ENCODE results near the gene ABHD17A. TPM values are rescaled to one million over a fixed set of nuclear protein-coding genes. Genes with fewer than 3 reads are reported as not detected.

Gene ABHD17A
- total RNA-seq, 1 experiment from 2014 or later, result 47.5 TPM

DNA sequence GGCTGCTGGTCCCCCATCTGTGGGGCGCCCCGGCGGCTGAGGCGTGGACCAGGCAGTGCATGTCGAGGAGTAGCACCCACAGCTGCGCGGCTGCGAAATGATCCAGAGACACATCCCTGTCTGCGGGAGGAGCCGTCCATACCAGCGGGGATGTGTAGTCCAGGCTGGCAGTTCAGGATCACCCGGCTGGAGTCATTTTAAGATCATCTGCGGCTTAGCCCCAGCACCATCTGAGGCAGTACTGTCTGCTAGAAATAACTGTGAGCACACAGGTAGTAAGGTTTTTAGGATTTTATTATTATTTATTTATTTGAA is 23.0 kb upstream of the ABHD17A start:
- H4K91ac ChIP-seq (ENCODE audit: insufficient read length, low read depth, low read length), result no peak overlapping the region
- Mint-ChIP-seq H3K4me3 (no peak overlapping the region), H3K36me3 (ENCODE audit: insufficient read depth in 1 of 3, low read depth in 3 of 3) (peaks cover 9 to 20% (median 11%) of the 10 kb centered on the region in 3 experiments), H3K27ac (no peak overlapping the region), H3K9me3 (no peaks in the 10 kb centered on the region; a peak in 1 of 5 replicates), H3K27me3 (ENCODE audit: low read depth) (no peaks in the 10 kb centered on the region), H3K4me1 (peaks cover 11 to 17% of the 10 kb centered on the region in 2 experiments)
- H2AK5ac ChIP-seq (ENCODE audit: insufficient read length, low read length), result no peak overlapping the region
- H3K14ac ChIP-seq (ENCODE audit: insufficient read depth, low read length), result no peak overlapping the region; the same call in 1 of the 2 replicates
- no peak overlapping the region for H3K4me2 ChIP-seq (ENCODE audit: insufficient read depth, insufficient read length, low read length)
- H4K20me1 ChIP-seq (ENCODE audit: control insufficient read depth, insufficient read depth, insufficient read length), result no peaks in the 10 kb centered on the region
- H3K27ac ChIP-seq (ENCODE audit: insufficient read length, low read depth, low read length), result no peak overlapping the region
- no peak overlapping the region for H2BK5ac ChIP-seq (ENCODE audit: insufficient read length, low read length)
- H3K27me3 ChIP-seq (ENCODE audit: insufficient read depth, low read length), result no peaks in the 10 kb centered on the region
- DNase-seq, result no peak
- H3K23me2 ChIP-seq (ENCODE audit: insufficient read length, low read depth, low read length, poor library complexity, severe bottlenecking), result peaks cover 4% of the 10 kb centered on the region
- H4K5ac ChIP-seq (ENCODE audit: insufficient read length, low read depth, low read length), result no peak overlapping the region
- no peak overlapping the region for H2BK15ac ChIP-seq (ENCODE audit: low read depth, low read length)
- H3K4ac ChIP-seq (ENCODE audit: low read depth, low read length), result no peak overlapping the region
- no peak overlapping the region for H3T11ph ChIP-seq (ENCODE audit: low read length)
- WGBS (ENCODE audit: extremely low coverage, insufficient read length, low lambda C conversion rate), result no CpG with 5 or more reads among the region's 13 CpGs
- 0 out of 2 replicates have a peak, but pooled peaks cover 2% of the 10 kb centered on the region for H3K4me1 ChIP-seq (ENCODE audit: insufficient read depth, low read length)
- TF ChIP-seq, protein P1, sequence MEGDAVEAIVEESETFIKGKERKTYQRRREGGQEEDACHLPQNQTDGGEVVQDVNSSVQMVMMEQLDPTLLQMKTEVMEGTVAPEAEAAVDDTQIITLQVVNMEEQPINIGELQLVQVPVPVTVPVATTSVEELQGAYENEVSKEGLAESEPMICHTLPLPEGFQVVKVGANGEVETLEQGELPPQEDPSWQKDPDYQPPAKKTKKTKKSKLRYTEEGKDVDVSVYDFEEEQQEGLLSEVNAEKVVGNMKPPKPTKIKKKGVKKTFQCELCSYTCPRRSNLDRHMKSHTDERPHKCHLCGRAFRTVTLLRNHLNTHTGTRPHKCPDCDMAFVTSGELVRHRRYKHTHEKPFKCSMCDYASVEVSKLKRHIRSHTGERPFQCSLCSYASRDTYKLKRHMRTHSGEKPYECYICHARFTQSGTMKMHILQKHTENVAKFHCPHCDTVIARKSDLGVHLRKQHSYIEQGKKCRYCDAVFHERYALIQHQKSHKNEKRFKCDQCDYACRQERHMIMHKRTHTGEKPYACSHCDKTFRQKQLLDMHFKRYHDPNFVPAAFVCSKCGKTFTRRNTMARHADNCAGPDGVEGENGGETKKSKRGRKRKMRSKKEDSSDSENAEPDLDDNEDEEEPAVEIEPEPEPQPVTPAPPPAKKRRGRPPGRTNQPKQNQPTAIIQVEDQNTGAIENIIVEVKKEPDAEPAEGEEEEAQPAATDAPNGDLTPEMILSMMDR (conservative IDR thresholded peaks at IDR 0.05), result no peak
- no peak overlapping the region for H2BK20ac ChIP-seq (ENCODE audit: low read depth, low read length, poor library complexity, severe bottlenecking)
- no peak overlapping the region for H3K18ac ChIP-seq (ENCODE audit: insufficient read length, low read depth, low read length)
- peaks cover 4% of the 10 kb centered on the region for H3K79me1 ChIP-seq (ENCODE audit: insufficient read depth, low read depth, low read length, poor library complexity, severe bottlenecking)
- peaks cover 17% of the 10 kb centered on the region; the same call in 1 of the 2 replicates for H3K79me2 ChIP-seq (ENCODE audit: insufficient read depth, low read length)
- H3K9me3 ChIP-seq (ENCODE audit: control insufficient read depth, low read depth, low read length), result no peaks in the 10 kb centered on the region
- no peak overlapping the region for H3K56ac ChIP-seq (ENCODE audit: insufficient read length, low read depth, low read length)
- no peak overlapping the region for H2AFZ ChIP-seq (ENCODE audit: low read length)
- H2BK12ac ChIP-seq (ENCODE audit: insufficient read length, low read depth, low read length), result no peak overlapping the region
- no peak overlapping the region for H3K9ac ChIP-seq (ENCODE audit: extremely low read depth, insufficient read length, low read length)
- no peak overlapping the region for H2BK120ac ChIP-seq (ENCODE audit: low read depth, low read length, poor library complexity, severe bottlenecking)
- H3K23ac ChIP-seq (ENCODE audit: insufficient read length, low read depth, low read length), result no peak overlapping the region
- H4K8ac ChIP-seq (replicated peaks; ENCODE audit: insufficient read length, low read depth, low read length), result no peak overlapping the region
